OCI-LY7 (cell line): ENCODE data around the gene L1TD1. TPM values are rescaled to one million over a fixed set of nuclear protein-coding genes. Genes with fewer than 3 reads are reported as not detected.

Source experiments
- BruUV-seq: library from RNA; stranded (reverse); fragments of 400-500 nt; replicated peaks from 2 replicates; lab custom pipeline; 2021; lab: Mats Ljungman, UMichigan
- CTCF ChIA-PET: fragments of 300-600 bp; sonication (Branson Sonifier 250); formaldehyde crosslinking; loops from one replicate; lab custom pipeline; 2022; ENCODE audit warnings: antibody characterized with exemption; ENCODE audit not compliant: unreplicated experiment; lab: Charles Lee
- POLR2A ChIA-PET: fragments of 300-600 bp; sonication (Branson Sonifier 250); formaldehyde crosslinking; loops from one replicate; lab custom pipeline; 2022; ENCODE audit warnings: antibody characterized with exemption; lab: Charles Lee
- DNase-seq: peaks from one replicate; pipeline ENCODE4 v3.0.0-alpha.2; 2015; ENCODE audit warnings: low spot score
- H2AFZ ChIP-seq: fragments of 200-600 bp; sonication (generic), shearing (Covaris generic); 2 replicates; pipeline ENCODE4 v1.6.1; 2014; ENCODE audit warnings: mild to moderate bottlenecking, antibody characterized with exemption, low read length, moderate library complexity
- H3K27ac ChIP-seq: fragments of 200-600 bp; sonication (generic); 2 replicates; pipeline ENCODE4 v1.5.1; 2014; ENCODE audit warnings: mixed run types, low read depth, mild to moderate bottlenecking, moderate library complexity, low read length, inconsistent platforms; ENCODE audit not compliant: poor library complexity, severe bottlenecking
- H3K36me3 ChIP-seq: fragments of 200-600 bp; sonication (generic); 2 replicates; pipeline ENCODE4 v1.6.1; 2014; ENCODE audit warnings: mild to moderate bottlenecking, antibody characterized with exemption, low read length, moderate library complexity, mixed read lengths; ENCODE audit not compliant: insufficient read depth
- H3K4me1 ChIP-seq: fragments of 200-600 bp; sonication (generic); 2 replicates; pipeline ENCODE4 v1.5.1; 2014; ENCODE audit warnings: mild to moderate bottlenecking, low read length; ENCODE audit not compliant: insufficient read depth, poor library complexity, severe bottlenecking
- H3K4me2 ChIP-seq: fragments of 200-600 bp; sonication (generic); 2 replicates; pipeline ENCODE4 v1.6.1; 2014; ENCODE audit warnings: mild to moderate bottlenecking, low read length
- H3K4me3 ChIP-seq: fragments of 200-600 bp; sonication (generic); 2 replicates; pipeline ENCODE4 v1.5.1; 2014; ENCODE audit warnings: mild to moderate bottlenecking, low read depth, low read length; ENCODE audit not compliant: poor library complexity, severe bottlenecking
- H3K79me2 ChIP-seq: fragments of 200-600 bp; sonication (generic); 2 replicates; pipeline ENCODE4 v1.6.1; 2016; ENCODE audit warnings: low read depth, mild to moderate bottlenecking, low read length, moderate library complexity, mixed read lengths; ENCODE audit not compliant: insufficient read depth
- H3K9me2 ChIP-seq: fragments of 200-600 bp; sonication (generic); 2 replicates; pipeline ENCODE4 v1.6.1; 2016; ENCODE audit warnings: mild to moderate bottlenecking, low read length, mixed read lengths; ENCODE audit not compliant: insufficient read depth
- H3K9me3 ChIP-seq: fragments of 200-600 bp; sonication (generic); 2 replicates; pipeline ENCODE4 v1.6.1; 2014; ENCODE audit warnings: mild to moderate bottlenecking, mixed run types, low read length, mixed read lengths
- H4K20me1 ChIP-seq: fragments of 200-600 bp; sonication (generic); 2 replicates; pipeline ENCODE4 v1.6.1; 2014; ENCODE audit warnings: mild to moderate bottlenecking, antibody characterized with exemption, low read length, moderate library complexity, mixed read lengths; ENCODE audit not compliant: insufficient read depth
- CTCF ChIP-seq: fragments of 200-600 bp; sonication (generic); conservative IDR thresholded peaks from 2 replicates; pipeline ENCODE4 v1.5.1; 2014; ENCODE audit warnings: mild to moderate bottlenecking, antibody characterized with exemption, low read length, moderate library complexity, mixed read lengths
- EZH2phosphoT487 ChIP-seq: fragments of 200-600 bp; sonication (generic); IDR thresholded peaks from 2 replicates; pipeline ENCODE4 v1.6.1; 2018; ENCODE audit warnings: low read depth, borderline replicate concordance, mild to moderate bottlenecking, mixed run types, antibody characterized with exemption, low read length, moderate library complexity, mixed read lengths
- intact Hi-C: fragments of 100-400 bp; cut with micrococcal nuclease; formaldehyde crosslinking; loops from one replicate; pipeline ENCODE4 v1.10.0; 2022; ENCODE audit not compliant: unreplicated experiment
- total RNA-seq, 2 experiments: library from RNA; depleted of rRNA in 1 of 2; stranded (reverse); fragments of >200 nt in 1 of 2; shearing (Covaris generic) in 1 of 2; gene quantifications; 2 replicates each; pipeline ENCODE4 v1.2.3, GENCODE V29; 2014 to 2022

The L1TD1 gene
- total RNA-seq, 2 experiments from 2014 or later = not detected

DNA sequence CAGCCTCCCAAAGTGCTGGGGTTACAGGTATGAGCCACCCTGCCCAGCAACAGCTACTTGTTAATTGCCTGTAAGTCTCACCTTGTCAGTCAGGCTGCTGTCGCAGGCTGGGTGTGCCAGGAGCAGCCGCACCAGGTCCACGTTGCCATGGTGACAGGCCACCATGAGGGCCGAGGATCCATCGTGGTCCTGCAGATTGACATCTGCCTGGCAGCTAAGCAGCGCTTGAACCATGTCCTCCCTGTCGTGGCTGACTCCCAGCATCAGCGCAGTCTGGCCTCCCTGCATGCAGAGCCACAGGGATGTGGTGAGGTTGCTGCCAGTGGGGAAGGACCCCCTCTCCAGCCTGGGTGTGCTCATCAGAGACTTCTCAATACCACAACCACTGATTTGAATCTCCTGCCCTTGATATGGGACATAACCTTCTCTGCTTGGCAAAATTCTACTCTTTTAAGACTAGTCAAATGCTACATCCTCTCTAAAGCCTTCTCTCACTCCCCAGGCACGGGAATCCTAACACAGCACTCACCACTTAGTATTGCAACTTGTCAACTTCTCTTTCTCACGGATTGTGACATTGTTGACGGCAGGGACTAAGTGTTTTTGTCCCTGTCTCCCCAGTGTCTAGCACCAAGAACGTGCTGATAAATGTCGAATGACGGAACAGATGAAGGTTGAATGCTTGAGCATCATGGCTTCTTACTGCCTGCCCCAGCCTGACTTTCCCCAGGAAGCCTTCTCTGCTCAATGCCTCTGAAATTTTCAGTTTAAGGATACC is 52.9 kb downstream of the L1TD1 start:
- no peaks in the 10 kb centered on the region for H3K36me3 ChIP-seq
- no peak for DNase-seq
- CTCF ChIA-PET = no interaction called here
- no peaks in the 10 kb centered on the region for H3K79me2 ChIP-seq
- H3K9me3 ChIP-seq = no peaks in the 10 kb centered on the region
- intact Hi-C loops = no loop called here
- H3K27ac ChIP-seq = no peak overlapping the region
- no peaks in the 10 kb centered on the region for H3K4me1 ChIP-seq
- POLR2A ChIA-PET = no interaction called here
- TF ChIP-seq CTCF (no peak), EZH2phosphoT487 (no peak)
- no peak overlapping the region for H3K4me3 ChIP-seq
- no peaks in the 10 kb centered on the region for H3K9me2 ChIP-seq
- H4K20me1 ChIP-seq = no peaks in the 10 kb centered on the region
- H3K4me2 ChIP-seq = no peak overlapping the region
- BruUV-seq = no TSS peak
- no peak overlapping the region for H2AFZ ChIP-seq

- no peak overlapping the region for H2AFZ ChIP-seq
Measured at GRCh38 chr1:62250126-62250726, 55.6 kb downstream of the L1TD1 start.

More at GRCh38 chr1:62250126-62250726, 55.6 kb downstream of the L1TD1 start:
- CTCF ChIA-PET = no interaction called here
- Histone ChIP-seq H3K4me3 (no peak overlapping the region), H4K20me1 (no peaks in the 10 kb centered on the region), H3K27ac (no peak overlapping the region), H3K4me1 (no peaks in the 10 kb centered on the region), H3K9me3 (no peaks in the 10 kb centered on the region), H3K79me2 (no peaks in the 10 kb centered on the region), H3K4me2 (no peak overlapping the region), H3K9me2 (no peaks in the 10 kb centered on the region), H3K36me3 (no peaks in the 10 kb centered on the region)
- no peak for DNase-seq
- intact Hi-C loops = no loop called here
- no TSS peak for BruUV-seq
- POLR2A ChIA-PET = interaction anchor here (0.8 to 0.9 kb wide), 2 partner anchors 21 to 44 kb away, joined by 3 read pairs; no protein-coding TSS in a partner anchor
- no peak for TF ChIP-seq CTCF
- TF ChIP-seq EZH2phosphoT487 = no peak
